Choroid plexus epithelial cell (primary cell): Measurements from ENCODE around the gene FRMD8.
A peak's percentile ranks its signal among the peaks of the same experiment; 100 is the strongest.
"Not testable (repeated sequence)": the region's sequence is repeated elsewhere in the genome, so short reads cannot be mapped to it uniquely, and the experiment has no call there.

Experiments used
- DNase-seq: peaks from one replicate; pipeline ENCODE4 v3.0.0-alpha.2; 2010; ENCODE audit warnings: low read depth
- H3K4me3 ChIP-seq: 2 replicates; pipeline ENCODE4 v1.5.1; 2011; ENCODE audit warnings: low read depth, mild to moderate bottlenecking, control low read depth, low read length, moderate library complexity
- CTCF ChIP-seq: conservative IDR thresholded peaks from 2 replicates; pipeline ENCODE4 v1.5.1; 2011; ENCODE audit warnings: low read depth, mild to moderate bottlenecking, control low read depth, inconsistent platforms, low read length, moderate library complexity

FRMD8 gene

GRCh38 chr11:65444314-65445051 is 58.0 kb downstream of the FRMD8 start:
- no peak for TF ChIP-seq CTCF
- DNase-seq, result peak; percentile 76
- no peak overlapping the region for H3K4me3 ChIP-seq

- no peak overlapping the region for H3K4me3 ChIP-seq
- peak; percentile 74 for DNase-seq
- TF ChIP-seq CTCF, result no peak
Observed at GRCh38 chr11:65445101-65445603, 58.7 kb downstream of the FRMD8 start.

- H3K4me3 ChIP-seq, result no peak overlapping the region
Observed at GRCh38 chr11:65445604-65446445, 59.4 kb downstream of the FRMD8 start.

GRCh38 chr11:65446446-65447277 is 60.2 kb downstream of the FRMD8 start:
- DNase-seq, result peak; percentile 73
- no peak overlapping the region for H3K4me3 ChIP-seq
- TF ChIP-seq CTCF, result no peak

More at GRCh38 chr11:65445604-65446445, 59.4 kb downstream of the FRMD8 start:
- no peak for TF ChIP-seq CTCF
- peak; percentile 81 for DNase-seq

- DNase-seq, result no peak
- no peak overlapping the region for H3K4me3 ChIP-seq
- TF ChIP-seq CTCF, result no peak
Observed at GRCh38 chr11:65448074-65448417, 61.6 kb downstream of the FRMD8 start.

- no peak overlapping the region for H3K4me3 ChIP-seq
- peak; percentile 89 for DNase-seq
- TF ChIP-seq CTCF, result no peak
Observed at GRCh38 chr11:65448418-65449105, 62.1 kb downstream of the FRMD8 start.

- not testable (repeated sequence) for DNase-seq, H3K4me3 ChIP-seq
Observed at GRCh38 chr11:65451301-65451700, 64.9 kb downstream of the FRMD8 start.

GRCh38 chr11:65452259-65452658 is 65.8 kb downstream of the FRMD8 start:
- H3K4me3 ChIP-seq, DNase-seq: not testable (repeated sequence)
